EH (cell line): ENCODE measurements around the gene PZP.
A peak's percentile ranks its signal among the peaks of the same experiment; 100 is the strongest.

ENCODE experiments used
- DNase-seq: peaks from one replicate; pipeline ENCODE4 v3.0.0-alpha.2; 2015; ENCODE audit warnings: low read depth

Gene PZP

GRCh38 chr12:9123781-9124382 lies 84.3 kb downstream of the PZP start:
- no peak for DNase-seq

DNA sequence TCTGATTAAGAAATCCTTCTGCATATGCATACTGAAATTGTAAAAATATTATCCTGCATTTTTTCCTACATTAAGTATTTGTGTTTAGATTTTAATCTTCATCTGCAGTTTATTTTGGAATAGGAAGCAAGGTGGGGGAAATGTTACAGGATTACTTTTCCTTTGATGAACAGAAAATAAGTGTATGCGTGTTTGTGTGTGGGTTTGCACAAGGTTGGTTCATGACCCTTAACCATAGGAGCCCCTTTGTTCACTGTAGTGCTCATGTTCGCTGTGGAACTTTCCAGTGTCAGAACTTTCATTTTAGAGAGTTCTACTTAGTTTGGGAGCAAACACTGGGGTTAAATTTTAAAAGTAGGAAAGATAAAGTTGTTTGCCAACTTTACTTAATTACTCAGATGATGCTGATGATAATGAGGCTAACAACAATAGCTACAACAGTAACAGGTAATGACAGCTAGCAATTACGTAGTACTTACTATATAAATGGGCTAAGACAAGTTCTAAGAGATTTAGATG lies 86.0 kb downstream of the PZP start:
- no peak for DNase-seq

DNA sequence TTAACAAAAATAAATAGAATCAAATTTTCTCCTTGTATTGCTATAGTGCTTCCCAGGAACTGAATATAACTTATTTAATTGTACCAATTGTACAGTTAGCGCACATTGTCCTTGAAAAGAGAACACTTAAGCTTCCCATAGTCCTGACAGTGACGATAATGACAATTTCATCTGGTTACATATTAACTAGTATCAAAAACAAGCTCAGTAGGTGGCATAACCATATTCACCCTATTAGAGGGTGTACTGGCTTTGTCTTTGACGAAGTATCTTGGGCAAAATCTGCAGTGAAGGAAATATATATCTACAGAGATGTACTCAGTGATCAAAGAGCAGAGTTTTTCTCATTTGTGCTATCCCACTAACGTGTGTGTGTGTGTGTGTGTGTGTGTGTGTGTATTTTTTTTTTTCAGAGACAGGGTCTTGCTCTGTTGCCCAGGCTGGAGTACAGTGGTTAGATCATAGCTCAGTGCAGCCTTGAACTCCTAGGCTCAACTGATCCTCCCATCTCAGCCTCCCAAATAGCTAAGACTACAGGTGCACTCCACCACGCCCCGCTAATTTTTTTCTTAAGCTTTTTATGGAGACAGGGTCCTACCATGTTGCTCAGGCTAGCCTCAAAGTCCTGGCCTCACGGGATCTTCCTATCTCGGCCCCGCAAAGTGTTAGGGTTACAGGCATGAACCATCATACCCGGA lies 87.6 kb downstream of the PZP start:
- DNase-seq: no peak

GRCh38 chr12:9118158-9118557 lies 90.0 kb downstream of the PZP start:
- DNase-seq: peak; percentile 21

GRCh38 chr12:9115731-9116559 lies 92.2 kb downstream of the PZP start, which contains the start of gene A2M:
Gene A2M (minus strand): TSS chr12:9115919. CDS start chr12:9115849, 70 bp downstream.
- peak; percentile 64 for DNase-seq

DNA sequence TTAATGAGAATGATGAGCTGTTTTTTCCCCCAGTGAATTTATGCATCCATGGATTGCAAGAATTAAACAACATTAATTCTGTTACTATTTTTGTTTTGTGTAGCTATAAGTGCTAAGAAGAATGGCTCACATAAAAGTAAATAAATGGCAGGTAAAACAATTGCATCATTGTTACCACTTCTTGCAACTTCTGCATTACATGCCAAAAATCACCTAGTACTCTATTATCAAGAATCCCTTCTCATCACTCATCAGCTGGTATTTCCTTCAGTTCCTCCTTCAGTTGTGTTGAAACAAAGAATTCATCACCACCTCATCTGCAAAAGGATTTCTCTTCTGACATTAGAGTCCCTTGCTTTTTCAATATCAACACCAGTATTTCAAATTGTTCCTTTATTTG lies 93.2 kb downstream of the PZP start:
- no peak for DNase-seq

- no peak for DNase-seq
Measured at GRCh38 chr12:9113987-9114309, 94.2 kb downstream of the PZP start.

DNA sequence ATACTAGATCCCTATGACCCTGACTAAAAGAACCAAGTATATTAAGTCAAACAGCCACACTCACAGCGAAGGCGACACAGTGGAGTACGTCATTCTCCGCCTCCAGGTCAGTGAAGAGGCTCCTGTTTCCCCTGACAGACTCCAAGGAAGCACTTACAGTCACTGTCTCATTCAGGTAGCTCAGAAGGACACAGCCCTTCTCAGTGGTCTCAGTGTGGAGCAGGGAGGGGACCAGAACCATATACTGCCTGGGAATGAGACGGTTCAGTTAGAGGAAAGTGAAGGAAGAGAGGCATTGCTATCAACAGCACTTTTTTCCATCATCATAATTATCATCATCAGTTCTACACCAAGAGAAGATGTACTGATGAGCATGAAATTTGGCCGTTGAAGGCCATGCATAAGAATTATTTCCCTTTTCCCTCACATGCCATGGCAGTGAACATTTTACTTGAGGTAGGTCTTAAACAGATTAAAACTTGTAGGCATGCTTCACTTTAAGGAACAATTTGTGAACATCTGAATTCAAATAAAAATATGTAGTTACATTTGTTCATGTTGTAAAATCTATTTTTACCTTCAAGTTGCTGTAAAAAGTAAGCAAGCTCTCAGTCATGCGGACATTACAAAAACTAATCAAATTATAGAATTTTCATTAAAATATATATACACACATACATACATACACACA lies 94.8 kb downstream of the PZP start:
- DNase-seq: no peak

GRCh38 chr12:9112076-9112853 lies 95.9 kb downstream of the PZP start:
- DNase-seq: no peak

DNA sequence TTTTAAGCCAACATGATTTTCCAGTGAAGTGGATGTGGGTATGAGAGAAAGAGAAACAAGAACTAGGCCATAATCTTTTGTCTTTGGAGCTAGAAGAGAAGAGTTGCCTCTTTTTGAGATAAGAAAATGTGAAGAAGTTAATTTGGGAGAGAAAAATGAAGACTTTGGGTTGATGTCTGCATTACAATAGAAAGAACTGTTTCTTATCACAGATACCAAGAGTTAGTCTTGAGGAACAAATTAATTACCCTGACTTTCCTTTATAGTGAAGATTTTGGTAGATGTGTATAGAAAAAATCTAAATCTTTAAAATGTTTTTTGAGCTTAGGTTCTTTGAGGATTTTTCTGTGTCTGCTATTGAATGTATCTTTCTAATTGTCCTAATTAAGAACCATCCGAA lies 96.7 kb downstream of the PZP start:
- DNase-seq: no peak

DNA sequence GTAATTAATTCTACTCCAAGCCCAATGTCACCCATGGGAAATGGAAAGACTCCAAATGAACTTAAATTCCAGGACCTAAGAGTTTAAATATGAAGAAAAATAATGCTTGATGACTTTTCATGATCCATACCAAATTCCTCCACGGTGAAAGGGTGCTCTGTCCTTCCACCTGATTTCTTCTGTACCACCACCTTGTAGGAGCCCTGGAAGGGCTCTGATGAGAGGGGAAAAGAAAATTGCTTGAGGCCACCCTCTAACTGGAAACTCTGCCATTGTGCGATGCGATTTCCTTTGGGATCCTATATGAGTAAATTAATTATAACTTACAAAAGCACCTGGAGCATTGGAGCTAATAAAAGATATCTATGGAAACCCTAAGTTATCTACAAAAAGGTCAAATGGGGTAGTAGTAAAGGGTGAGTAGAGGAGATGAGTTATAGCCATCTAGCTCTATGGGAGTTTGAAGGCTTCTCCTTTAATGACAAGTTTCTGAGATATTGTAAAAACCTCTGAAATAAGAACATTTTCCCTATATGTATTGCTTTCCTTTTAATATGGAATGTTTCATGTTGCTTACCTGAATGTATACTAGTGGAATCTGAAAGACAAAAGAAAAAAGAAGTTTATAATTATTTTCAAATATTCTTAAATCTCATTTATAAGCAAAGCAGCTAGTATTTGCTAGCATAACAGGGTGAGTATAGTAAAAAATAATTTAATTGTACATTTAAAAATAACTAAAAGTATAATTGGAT lies 98.3 kb downstream of the PZP start:
- DNase-seq: no peak

GRCh38 chr12:9109213-9109522 lies 99.0 kb downstream of the PZP start:
- no peak for DNase-seq

GRCh38 chr12:9108504-9109212 lies 99.5 kb downstream of the PZP start:
- DNase-seq: no peak

GRCh38 chr12:9107542-9107873 lies 100.7 kb downstream of the PZP start:
- DNase-seq: no peak

DNA sequence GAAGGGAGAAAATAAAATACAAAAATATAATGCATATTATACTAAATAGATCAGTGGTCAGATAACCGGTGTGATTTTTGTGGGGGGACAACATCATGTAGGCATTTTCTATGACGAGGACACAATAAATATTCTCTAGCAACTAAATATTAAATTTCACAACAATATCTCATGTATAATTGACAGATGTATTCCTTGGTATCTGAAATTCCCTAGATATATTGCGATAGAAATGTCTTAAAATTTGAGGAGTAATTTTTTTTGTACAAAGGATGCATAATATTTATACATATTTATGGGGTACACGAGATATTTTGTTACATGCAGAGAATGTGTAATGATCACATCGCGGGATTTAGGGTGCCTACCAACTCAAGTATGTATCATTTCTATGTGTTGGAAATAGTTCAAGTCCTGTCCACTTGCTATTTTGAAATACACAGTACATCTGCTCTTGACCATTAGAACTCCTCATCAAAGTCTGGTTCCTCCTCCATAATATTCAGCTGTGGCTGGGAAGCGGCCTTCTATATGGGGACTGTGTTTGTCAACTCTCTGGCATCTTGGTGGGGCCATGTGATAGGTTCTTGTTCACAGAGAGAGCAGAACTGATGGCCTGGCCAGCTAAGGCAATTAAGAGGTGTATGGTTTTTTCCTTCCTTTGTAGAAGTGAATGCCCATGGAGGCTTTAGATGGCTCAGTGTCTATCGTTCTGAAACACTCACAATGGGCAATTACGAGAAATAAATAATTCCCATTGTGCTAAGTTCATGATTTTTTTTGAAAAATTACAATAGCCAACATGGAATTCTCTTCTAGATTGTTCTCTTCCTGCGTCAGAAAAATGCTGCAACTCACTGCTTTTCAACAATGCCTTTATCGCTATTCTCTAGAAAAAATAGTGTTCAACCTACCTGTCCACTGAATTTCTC lies 101.3 kb downstream of the PZP start:
- DNase-seq: no peak

GRCh38 chr12:9106067-9106466 lies 102.1 kb downstream of the PZP start:
- DNase-seq: no peak

DNA sequence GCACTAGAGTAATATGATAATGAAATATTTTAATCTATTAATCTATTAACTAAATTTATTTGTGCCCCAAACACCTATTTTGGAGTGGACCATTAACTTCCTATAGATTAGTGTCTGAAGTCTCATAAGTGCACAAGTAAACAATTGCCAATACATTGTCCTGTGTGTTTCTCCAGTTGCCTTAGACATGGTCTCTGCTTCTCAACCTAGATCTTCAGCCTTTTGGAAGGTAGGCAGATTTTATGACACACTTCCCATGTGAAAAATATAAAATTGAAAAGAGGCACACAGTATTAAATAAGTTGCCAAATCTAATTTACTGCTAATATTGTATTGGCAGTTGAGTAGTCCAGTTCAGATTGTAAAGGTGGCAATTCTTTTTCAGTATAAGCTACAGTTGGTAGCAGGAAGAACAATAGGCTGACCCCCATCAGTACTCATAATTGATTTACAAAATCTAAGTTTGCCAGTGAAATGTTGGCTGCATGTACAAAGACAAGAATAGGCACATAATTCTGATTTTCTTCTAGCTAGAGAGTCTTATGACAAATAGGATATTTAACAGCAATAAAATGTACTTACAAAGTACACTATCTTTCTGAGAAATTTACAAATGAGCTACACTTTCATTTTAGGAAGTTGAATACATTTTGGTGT lies 103.3 kb downstream of the PZP start:
- DNase-seq: no peak

- no peak for DNase-seq
Measured at GRCh38 chr12:9104087-9104486, 104.1 kb downstream of the PZP start.
